Stomach (tissue), 4 donors: ENCODE data around the gene PIP4K2C.

Source experiments
- CTCF ChIP-seq, 7 experiments: fragments of 450-650 bp in 4 of 7; fragments of 200-600 bp in 3 of 7; sonication (generic) in 3 of 7; IDR thresholded peaks; one replicate each; pipeline ENCODE4 v1.5.1; 2016 to 2019; ENCODE audit warnings: antibody characterized with exemption in 7 of 7, control low read depth in 2 of 7, mild to moderate bottlenecking in 1 of 7
- EP300 ChIP-seq: sonication (generic); formaldehyde crosslinking; IDR thresholded peaks from one replicate; pipeline ENCODE4 v1.6.1; 2017; ENCODE audit warnings: antibody characterized with exemption
- POLR2A ChIP-seq, 4 donors: fragments of 450-650 bp; IDR thresholded peaks; one replicate each; pipeline ENCODE4 v1.6.1; 2016; ENCODE audit warnings: antibody characterized with exemption in 4 of 4, control low read depth in 2 of 4, mild to moderate bottlenecking in 1 of 4, moderate library complexity in 1 of 4
- POLR2AphosphoS5 ChIP-seq, 3 donors: sonication (generic); formaldehyde crosslinking; IDR thresholded peaks; one replicate each; pipeline ENCODE4 v1.6.1; 2016; ENCODE audit warnings: antibody characterized with exemption in 3 of 3

DNA sequence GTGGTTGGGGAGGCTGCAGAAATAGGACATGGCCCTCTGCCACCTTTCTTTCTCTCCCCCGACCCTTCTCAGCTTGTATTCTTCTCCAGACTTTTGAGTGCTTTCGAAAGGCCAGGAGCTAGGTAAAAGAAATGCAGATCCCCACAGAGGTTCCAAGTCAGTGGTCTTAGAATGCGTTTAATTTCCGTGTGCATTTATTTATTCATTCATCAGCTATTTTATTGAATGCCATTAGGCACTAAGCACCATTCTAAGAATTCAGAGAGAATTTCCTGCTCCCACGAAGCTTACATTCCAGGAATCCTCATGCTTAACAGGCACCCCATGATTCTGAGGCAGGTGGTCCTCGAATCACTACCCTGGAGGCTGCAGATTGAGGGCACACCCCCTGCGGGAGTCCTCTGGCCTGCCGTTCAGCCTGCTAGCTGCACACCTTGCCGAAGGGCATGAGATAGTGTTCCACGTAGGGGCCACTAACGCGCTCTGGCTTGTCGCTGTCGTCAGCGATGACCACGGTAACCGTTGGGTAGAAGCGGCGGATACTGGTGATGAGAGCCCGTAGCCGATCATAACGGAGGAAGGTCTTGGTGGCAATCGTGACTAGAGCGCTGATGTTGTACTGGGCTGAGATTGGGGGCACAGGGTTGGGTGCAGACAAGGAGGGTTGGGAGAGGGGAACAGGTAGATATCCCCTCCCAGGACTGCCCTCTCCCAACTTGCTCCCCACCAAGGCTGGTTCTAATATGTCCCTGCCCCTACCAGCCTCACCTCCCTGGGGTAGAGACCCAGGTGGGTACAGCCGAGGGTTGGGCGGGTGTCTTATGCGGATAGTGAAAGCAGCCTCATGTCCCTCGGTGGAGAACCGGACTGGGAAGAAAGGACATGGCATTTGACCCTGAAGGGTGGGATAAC, 37.5 kb downstream of the PIP4K2C start:
- TF ChIP-seq CTCF (IDR thresholded peaks at IDR 0.05) (no peak), POLR2A (IDR thresholded peaks at IDR 0.05) (no peak), EP300 (no peak), POLR2AphosphoS5 (IDR thresholded peaks at IDR 0.05) (no peak)
